GM18858 (cell line): ENCODE results near the gene PKNOX1.
"Not testable (repeated sequence)": the region's sequence is repeated elsewhere in the genome, so short reads cannot be mapped to it uniquely, and the experiment has no call there.

ENCODE experiments used
- ATAC-seq: cut with Tn5 transposase; IDR thresholded peaks from one replicate; pipeline ENCODE4 v1.9.1; 2021; ENCODE audit not compliant: unreplicated experiment

Gene PKNOX1

GRCh38 chr21:42973991-42974831 is at the start of gene PKNOX1:
Gene PKNOX1 (plus strand): TSS chr21:42974562. CDS start chr21:43004382, 29,820 bp downstream.
- peak; percentile 82 for ATAC-seq

- no peak for ATAC-seq
Observed at GRCh38 chr21:42925114-42925926, 49.0 kb upstream of the PKNOX1 start, which contains the start of gene ERVH48-1. Gene ERVH48-1 (minus strand): TSS chr21:42925630. CDS start chr21:42919006, 6,624 bp downstream.

DNA sequence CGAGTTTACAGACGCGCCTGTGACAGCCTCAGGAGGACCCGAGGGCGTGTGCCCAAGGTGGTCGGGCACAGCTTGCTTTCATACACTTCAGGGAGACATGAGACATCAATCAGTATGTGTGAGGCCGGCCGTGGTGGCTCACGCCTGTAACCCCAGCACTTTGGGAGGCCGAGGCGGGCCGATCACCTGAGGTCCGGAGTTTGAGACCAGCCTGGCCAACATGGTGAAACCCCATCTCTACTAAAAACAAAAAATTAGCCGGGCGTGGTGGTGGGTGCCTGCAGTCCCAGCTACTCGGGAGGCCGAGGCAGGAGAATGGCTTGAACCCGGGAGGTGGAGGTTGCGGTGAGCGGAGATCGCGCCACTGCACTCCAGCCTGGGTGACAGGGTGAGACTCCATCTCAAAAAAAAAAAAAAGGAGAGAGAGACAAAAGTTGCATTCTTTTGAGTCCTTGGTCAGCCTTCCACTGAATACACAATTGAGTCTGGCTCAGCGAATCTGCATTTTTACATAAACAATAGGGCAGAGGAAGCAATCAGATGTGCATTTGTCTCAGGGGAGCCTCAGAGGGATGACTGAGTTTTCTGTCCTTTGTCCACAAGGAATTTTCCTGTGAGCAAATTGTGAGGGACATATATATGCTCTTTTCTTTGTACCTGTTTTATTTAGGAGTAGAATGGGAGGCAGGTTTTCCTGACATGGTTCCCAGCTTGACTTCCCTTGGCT is 46.7 kb upstream of the PKNOX1 start:
- ATAC-seq: not testable (repeated sequence)

GRCh38 chr21:42929969-42930368 is 44.4 kb upstream of the PKNOX1 start:
- ATAC-seq: no peak

DNA sequence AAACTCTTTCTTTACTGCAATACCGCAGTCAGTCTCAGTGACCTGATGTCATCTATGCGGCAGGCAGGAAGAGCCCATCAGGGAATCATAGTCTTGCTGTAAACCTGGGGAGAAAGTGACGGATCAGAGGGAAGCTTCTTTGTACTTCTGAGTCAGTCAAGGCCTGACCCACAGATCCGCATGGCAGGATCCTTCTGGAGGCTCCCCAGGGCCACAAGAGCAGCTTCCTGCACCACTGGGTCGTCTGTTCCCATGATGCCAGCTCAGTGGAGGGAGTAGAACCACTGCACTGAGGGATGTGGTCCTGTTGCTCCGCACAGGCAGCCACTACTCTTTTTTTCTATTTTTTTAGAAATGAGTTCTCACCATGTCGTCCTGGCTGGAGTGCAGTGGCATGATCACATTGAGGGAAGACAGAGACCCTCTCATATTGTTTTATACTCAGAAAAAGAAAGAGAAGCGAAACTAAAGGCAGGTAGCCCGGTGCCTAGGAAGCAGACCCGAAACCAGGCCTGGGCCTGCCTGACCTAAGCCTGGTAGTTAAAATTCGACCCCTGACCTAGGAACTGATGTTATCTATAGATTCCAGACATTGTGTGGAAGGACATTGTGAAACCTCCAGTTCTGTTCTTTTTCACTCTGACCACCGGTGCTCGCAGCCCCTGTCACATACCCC is 42.7 kb upstream of the PKNOX1 start:
- no peak for ATAC-seq

- ATAC-seq: not testable (repeated sequence)
Observed at GRCh38 chr21:42932378-42933136, 41.8 kb upstream of the PKNOX1 start.

GRCh38 chr21:42933137-42933970 is 41.0 kb upstream of the PKNOX1 start:
- not testable (repeated sequence) for ATAC-seq

DNA sequence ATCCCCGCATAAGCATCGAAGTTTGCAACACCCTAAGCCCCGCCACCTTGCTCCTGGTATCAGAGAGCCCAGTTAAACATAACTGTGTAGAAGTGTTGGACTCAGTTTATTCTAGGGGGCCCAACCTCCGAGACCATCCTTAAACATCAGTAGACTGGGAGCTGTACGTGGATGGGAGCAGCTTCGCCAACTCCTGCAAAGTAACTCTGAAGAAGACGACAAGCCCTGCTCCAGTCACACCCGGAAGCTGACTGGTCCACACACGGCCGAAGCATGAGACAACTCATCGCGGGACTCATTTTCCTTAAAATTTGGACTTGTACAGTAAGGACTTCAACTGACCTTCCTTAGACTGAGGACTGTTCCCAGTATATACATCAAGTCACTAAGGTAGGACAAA is 40.4 kb upstream of the PKNOX1 start:
- not testable (repeated sequence) for ATAC-seq

GRCh38 chr21:42936360-42936759 is 38.0 kb upstream of the PKNOX1 start:
- not testable (repeated sequence) for ATAC-seq

- not testable (repeated sequence) for ATAC-seq
Observed at GRCh38 chr21:42937034-42937940, 37.1 kb upstream of the PKNOX1 start.

GRCh38 chr21:42937960-42938605 is 36.3 kb upstream of the PKNOX1 start:
- no peak for ATAC-seq

- not testable (repeated sequence) for ATAC-seq
Observed at GRCh38 chr21:42938606-42938995, 35.8 kb upstream of the PKNOX1 start.

GRCh38 chr21:42939582-42940413 is 34.6 kb upstream of the PKNOX1 start:
- ATAC-seq: no peak

DNA sequence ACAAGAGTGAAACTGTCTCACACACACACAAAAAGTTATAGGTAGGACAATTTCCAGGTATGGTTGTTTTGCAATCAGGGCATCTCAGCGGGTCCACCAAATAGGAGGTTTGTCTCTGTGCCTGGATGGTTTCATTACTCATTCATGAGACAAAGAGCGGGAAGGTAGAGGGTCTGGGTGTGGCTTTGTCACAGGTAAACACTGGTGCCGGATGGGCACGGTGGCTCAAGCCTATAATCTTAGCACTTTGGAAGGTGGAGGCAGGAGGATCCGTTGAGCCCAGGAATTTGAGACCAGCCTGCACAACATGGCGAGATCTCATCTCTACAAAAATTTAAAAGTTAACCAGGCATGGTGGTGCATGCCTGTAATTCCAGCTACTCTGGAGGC is 32.7 kb upstream of the PKNOX1 start:
- no peak for ATAC-seq

DNA sequence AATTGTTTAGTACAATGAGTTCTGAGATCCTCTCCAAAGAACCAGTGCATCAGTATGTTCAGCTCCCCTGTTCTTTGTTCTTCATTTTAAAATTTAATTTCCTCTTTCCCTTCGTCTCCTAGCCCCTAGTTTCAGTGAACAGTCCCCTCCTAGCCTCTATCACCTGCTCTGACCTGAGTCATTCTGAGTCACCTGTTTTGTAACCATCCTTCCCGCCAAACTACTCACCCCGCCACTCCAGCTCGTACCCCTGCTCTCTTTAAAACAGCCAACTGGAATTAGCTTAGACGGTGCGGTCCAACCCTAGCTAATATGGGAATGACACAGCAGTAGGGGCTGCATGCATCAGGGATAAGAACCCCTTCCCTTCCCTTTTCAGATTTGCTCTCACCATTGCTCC is 32.1 kb upstream of the PKNOX1 start:
- ATAC-seq: no peak

DNA sequence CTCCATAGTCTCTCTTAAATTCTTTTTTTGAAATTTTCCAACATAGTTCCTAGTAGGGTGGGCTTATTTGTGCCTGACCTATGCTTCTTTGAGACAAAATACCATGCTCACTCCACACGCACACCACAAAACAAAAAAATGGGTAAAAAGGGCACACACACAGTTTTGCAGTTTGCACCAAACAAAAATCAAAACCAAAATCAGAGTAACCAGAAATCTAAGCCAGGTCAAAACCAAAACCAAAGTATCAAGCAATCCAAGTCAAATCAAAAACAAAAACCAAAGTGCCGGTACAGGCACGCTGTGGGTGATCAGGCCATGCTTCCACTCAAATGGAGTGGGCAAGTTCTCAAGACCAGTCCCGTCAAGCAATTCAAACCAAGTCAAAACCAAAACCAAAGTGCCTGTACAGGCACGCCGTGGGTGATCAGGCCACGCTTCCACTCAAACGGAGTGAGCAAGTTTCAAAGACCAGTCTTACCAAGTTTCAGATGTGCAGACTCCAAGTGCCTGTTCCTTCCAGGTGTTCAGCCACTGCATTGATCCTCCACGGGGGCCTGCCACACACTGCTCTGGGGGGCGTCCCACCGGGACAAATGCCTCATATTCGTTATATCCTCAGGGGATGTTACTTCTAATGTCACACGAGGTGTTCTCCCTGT is 25.1 kb upstream of the PKNOX1 start:
- ATAC-seq: not testable (repeated sequence)
